NCI-H2107 (cell line): ENCODE results near the gene PLXNC1.

Experiments
- DNase-seq: peaks from one replicate; lab custom pipeline; 2025; lab: John Stamatoyannopoulos, UW

The PLXNC1 gene

DNA sequence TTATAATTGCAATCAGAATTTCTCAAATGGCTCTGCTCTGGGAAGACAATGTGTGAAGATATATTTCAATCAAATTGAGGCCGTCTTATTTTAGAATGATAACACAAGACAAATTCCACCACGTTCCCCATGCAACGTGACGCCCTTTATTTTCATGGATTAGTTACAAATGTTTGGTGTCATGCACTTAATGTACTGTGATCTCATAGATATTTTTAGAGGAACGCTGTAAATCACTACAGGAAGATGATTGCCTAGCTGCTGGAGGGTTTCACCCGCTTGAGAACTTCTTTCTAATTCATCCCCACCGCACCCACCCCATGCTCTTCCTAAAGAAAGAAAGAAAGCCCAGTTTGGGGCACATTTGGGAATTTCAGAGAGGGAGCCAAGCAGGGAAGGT, 117.2 kb downstream of the PLXNC1 start:
- DNase-seq, result no peak

DNA sequence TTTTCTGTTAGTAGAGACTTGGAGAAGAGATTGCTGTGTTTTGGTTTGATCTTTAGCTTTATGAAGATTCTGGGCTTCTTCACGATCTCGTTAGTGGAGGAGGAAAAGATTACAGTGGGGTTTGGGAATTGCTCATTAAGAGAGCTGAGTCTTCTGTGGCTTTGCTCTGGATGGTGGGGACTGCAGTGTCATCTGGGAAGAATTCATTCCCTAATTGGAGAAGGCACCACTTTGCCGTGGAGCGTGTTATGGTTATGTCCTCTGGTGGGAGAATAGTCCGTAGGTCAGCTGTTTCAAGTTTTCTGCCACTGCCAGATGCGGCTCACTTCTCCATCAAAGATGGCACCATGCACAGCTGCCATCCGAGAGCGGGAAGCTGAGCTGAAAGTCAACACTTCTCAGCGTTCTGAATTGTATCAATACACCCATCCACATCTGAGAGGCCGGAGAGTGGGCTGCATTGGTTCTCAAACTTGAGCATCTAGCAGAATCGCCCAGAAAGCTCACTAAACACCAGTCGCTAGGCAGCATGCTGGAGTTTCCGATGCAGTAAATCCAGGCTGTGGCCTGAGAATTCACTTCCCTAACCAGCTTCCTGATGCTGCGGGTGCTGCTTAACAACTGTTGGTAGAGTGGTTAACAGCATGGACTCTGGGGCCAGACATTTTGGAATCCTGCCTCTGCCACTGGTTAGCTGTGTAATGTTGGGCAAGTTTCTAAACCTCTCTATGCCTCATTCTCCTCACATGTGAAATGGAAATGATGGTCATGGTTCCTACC, 117.8 kb downstream of the PLXNC1 start:
- DNase-seq, result no peak

DNA sequence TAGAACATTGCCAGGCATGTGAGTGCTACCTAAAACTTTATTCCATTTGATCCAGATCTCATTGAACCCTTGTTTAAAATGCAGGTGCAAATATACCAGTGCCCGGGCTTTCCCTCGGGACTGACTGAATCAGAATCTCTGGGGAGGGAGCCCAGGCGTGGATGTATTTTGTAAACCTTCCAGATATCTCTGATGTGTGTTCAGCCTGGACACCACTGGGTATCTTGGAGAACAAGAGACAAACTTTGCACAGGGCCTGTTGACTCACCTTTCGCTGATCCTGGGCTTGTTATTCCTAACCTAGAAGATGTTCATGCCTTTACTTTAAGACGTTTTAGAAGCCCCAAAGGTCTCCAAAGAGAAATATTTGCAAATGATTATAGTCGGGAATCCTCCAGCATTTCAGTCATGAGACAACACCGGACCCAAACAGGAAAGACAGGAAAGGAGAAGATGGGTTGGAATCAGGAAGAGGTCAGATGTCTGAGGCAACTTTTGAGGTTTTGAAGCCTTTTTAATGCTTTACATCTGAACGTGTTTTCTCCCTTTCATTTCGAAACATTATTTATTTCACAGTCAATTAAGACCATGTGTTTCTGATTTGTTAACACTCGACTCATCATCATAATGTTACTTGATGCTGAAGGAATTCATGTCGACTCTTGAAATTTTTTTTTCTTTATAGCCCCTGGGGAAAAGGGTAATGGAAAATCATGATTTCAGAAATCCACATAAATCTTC, 118.6 kb downstream of the PLXNC1 start:
- no peak for DNase-seq

DNA sequence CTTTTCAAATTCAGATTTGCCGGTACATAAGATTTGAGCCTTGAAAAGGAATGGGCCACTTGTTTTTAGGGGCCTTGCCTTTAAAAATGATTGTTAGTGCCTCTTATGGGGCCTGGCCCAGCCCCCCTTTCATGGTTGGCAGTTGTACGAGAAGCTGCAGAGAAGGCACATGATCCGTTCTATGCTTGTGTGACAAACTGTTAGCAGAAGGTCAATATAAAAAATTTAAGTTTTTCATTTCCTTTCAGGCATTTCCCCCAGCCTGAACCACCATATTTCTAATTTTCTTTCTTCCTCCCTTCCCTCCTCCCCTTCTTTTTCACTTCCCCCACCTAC, 119.1 kb downstream of the PLXNC1 start:
- DNase-seq, result no peak

DNA sequence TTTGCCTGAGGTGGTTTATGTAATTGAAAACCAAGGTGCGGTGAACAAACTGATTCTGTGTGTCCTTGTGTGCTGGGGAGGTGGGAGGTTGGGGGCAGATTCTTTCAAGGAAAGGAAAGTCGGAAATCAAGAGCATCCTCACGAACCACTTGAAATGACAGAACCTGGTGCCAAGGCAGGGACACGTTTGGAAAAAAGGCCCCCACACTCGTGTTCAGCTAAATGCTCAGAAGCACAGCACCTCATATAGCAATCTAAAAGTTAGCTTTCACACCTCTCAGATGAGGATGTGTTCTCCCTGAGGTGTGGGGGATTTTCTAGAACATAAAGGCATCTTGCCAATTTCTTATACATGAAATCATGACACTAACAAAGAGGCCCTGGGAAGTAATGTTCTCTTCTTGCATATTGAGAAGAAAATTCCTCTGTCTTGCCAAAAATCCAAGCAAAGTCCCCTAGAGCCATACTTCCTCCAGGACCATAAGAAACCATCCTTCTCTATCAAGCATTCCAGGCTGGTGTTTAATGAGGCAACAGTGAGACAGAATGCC, 119.6 kb downstream of the PLXNC1 start:
- no peak for DNase-seq

DNA sequence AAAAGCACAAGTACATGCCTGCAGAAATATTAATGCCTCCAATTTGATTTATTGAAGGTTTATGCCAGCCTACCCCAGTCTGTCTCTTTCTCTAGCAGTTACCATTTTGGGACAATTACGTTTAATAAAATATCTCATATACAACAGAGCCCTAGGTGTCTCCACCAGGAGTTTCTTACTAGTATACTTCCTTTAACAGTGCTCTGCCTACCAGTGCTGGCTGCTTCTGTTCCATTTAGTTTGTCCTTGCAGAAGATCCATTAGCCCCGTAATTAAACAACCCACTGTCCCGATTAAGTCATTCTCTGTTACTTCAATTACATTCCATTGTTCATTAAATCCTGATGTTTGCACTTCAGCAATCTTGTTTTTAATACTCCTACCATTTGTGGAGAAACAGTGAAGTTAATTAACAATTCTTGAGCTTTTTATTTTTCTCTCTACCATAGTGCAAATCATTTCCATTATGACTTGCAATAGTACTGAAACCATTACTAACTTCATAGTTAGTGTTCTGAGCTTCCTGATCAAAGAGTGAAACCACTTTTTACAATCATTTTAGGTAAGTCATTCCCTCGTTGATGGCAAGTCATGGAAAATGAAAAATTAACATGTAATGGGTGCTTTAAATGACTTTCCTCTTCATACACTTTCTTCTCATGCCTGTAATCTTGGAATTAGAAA, 121.1 kb downstream of the PLXNC1 start:
- no peak for DNase-seq

DNA sequence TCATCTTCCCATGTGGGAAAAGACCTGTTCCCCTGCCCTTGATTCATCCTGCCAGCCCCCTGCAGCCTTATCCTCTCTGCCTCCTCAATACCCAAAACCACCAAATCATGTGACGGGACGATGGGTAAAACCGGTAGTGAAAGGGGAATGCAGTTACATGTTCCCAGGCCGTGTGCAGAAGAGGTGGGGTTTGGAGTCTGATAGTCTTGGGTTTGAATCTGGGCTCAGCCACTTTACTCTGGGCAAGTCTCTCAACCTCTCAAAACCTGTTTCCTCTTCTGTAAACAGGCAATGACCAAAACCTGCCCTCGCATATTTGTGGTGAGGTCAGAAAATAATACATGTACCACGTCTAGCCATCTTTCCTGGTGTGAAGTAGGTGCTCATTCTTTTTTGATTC, 123.0 kb downstream of the PLXNC1 start:
- no peak for DNase-seq

DNA sequence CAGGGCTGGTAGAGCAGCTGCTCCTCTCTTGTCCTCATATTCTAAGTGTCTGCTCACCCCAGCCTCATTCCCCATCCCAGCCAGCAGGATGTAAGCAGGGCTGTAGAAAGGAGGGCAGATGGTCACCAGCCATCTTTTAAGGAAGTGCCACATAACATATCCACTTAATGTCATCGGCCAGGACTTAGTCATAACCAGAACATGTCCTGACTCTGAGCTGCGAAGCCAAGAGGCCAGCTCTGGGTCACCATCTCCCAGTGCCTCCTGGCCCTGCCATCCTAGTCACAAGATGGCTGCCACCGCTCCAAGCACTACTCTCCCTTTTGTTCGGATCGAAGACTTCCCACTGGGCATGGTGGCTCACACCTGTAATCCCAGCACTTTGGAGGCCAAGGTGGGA, 123.9 kb downstream of the PLXNC1 start:
- DNase-seq, result no peak

DNA sequence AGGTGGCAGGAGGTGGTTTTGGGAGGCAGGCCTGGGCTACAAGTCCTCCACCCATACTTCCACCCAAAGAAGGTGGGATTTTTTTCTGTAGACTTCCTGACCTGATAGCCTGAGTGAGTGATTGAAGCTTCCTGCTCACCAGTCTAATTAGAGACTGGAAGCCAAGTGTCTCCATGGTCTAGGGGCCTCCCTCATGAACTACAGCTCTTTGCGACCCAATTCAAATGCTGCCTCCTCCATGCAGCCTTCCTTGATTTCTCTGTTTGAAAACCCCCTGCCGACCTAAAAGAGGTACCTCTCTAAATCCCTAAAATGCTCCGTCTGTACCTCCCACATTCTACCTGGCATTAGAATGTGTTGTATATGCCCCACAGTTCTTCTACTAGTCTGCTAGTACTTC, 124.9 kb downstream of the PLXNC1 start:
- no peak for DNase-seq

DNA sequence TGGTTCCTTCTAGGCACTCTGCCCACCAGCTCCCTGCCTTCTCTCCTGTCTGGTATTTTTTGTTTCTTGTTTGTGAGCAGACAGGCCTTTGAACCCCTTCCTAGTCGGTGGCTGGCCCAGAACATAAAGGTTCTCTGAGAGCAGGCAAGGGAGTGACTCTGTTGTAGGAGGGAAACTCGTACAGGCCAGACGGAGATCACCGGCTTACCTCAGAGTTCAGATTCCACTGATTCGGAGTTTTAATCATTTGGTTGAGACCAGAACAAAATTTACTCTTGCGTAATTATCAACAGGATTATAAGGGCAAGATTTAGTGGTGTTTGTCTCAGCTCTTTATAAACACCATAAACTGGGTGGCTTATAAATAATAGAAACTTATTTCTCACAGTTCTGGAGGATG, 128.3 kb downstream of the PLXNC1 start:
- DNase-seq, result no peak

DNA sequence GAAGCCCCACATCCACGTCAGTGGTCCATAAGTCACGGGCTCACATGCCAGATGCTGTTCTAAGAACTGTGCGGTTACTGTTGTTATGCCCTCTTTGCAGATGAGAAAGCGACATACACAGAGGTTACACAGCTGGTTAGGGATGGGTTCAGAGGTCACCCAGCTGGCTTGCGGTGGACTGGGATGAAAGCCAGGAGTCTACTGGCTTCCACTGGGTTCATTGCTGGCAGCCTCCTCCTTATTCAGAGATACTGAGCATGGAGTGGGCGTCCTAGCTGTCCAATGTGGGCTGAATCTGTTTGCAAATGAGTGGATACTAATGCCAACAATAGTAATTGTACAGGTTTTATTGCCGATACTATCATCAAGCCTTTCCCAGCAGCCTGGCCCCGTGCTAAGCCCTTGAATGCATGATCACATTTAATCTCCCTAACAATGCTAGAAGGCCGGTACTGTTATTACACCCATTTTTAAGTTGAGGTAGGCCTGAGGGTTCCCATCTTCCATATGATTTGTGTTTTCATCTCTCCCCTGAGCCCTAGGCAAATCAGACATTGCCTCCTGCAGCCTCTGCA, 129.1 kb downstream of the PLXNC1 start:
- no peak for DNase-seq

DNA sequence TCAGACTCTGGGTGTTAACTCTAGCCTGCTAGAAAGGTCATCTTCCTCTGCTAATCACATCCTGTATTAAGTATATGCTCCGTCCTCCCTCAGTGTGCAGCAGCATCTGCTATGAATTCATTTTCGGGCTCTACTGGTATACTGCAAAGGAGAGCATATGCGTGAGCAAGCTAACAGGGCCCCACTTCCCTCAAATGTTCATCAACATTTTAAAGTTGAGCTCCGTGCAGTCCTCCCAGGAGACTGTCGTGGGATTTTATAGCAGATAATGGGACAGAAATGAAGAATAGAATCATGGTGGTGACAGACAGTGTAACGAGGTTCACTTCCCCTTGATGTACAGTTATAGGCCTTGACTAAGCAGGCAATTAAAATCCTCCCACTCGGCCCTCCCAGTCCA, 131.7 kb downstream of the PLXNC1 start:
- DNase-seq, result no peak

DNA sequence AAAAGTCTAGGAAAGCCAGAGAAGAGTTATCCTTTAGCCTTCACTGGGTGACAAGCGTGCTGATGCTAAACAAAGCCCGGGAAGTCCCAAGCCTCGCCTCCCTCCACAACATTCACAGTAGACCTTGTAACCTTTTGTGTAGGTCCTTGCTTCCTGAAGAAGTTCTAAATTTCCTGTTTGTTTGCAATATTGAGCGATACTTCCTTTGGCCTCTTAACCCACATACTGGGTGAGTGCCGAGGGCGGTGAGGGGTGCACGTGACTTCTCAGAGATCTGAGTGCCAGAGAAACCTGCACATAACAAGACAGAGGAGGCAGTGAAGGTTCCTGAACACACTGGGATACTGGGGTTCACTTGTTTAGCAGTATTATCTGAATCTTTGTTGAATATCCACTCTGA, 134.3 kb downstream of the PLXNC1 start:
- no peak for DNase-seq

DNA sequence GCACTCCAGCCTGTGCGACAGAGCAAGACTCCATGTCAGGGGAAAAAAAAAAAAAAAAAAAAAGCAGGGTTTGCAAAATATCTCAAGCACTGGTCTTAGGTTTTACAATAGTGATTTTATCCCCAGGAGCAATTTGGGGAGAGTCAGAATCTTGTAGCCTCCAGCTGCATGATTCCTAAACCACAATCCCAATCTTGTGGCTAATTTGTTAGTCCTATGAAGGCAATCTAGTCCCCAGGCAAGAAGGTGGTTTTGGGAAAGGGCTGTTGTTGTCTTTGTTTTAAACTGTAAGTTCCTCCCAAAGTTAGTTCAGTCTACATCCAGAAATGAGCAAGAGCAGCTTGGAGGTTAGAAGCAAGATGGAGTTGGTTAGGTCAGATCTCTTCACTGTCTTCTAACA, 135.7 kb downstream of the PLXNC1 start:
- no peak for DNase-seq

DNA sequence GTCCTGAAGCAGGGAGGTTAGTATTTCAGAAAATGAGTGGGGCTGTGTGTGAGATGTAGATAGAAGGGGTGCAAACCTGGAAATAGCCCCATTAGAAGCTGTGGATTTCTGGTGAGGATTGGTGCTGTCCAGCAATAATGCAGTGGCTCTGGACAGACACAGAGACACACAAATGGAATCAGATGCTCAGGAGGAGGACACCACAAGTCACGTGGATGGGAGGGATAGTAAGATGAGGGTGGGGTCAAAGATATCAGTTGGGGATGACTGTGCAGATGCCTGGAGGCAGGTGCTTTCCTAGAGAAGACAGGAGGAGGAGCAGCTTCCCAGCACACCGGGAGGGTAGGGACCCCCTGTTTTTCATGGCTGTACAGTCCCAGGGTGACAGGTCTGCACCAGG, 136.5 kb downstream of the PLXNC1 start:
- DNase-seq, result no peak

DNA sequence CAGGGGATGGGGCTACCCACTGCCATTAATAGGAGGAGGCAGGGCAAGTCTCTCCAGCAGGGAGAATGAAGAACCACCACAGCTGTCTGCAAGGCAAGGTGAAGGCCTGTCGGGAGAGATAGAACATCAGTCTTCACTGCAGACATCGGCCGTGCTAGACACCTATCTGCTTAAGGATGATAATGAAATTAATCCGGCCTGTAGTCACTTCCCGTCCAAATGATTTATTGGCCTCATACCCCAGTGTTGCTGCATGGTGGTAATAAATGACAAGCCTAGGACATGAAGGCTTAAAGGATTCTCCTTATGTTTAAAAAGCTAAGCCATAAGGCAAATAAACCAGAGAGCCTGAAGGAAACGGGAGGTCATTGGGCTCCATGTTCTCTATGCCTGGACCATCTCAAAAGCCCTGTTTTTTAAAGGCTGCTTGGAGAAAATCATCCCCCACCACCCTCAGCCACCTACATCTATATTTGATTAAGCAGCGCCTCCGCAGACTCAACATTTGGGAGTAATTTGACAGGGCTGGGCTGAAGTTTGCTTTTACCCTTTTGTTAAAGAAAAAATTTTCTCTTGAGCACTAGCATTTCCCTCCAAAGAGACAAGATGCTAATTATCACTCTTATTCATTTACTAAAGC, 137.7 kb downstream of the PLXNC1 start:
- DNase-seq, result no peak

DNA sequence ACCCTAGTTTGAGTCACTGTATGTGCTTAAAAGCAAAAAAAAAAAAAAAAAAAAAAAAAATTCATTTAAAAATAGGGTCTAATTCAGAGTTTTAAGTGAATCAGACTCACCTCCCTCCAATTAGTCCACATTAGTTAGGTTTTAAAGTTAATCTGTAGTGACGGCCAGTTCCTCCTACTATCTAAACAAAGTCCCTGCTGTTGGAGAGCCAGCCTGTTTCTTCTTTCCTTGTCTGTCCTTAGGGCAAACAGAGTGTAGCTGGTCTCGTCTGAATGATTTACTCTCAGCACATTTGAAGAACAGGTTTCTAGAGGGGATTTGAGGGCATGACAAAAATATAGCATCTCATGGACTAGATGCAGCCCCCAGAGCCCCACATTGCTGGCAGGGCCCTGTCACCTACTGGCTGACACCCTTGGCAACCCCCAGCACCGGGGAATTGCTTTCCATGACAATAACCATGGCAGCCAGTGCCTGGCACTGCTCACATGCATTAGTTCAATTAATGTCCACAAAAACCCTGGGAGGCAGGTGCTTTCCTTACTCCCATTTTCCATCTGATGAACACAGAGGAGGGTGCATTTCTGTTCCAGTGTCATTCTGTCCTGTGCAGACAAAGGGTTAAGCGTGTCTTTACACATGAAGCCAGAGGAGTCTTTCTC, 138.3 kb downstream of the PLXNC1 start:
- no peak for DNase-seq

DNA sequence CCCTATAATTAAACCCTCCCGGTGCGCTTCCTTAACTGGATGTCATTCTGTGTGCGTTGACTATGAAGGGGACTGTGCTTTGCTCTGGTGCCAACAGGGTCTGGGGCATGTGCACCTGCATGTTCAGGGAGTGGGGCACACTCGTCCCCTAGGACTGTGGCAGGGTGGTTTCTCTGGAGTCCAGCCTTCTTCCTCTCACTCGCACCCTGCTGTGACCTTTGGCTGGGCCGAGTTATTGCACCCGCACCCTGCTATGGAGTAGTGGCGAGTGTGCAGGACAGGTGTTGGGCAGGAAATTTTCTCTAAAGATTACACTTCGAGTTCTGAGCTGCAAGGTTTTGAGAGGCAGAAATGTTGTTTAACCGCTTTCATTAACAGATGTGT, 138.9 kb downstream of the PLXNC1 start:
- no peak for DNase-seq

DNA sequence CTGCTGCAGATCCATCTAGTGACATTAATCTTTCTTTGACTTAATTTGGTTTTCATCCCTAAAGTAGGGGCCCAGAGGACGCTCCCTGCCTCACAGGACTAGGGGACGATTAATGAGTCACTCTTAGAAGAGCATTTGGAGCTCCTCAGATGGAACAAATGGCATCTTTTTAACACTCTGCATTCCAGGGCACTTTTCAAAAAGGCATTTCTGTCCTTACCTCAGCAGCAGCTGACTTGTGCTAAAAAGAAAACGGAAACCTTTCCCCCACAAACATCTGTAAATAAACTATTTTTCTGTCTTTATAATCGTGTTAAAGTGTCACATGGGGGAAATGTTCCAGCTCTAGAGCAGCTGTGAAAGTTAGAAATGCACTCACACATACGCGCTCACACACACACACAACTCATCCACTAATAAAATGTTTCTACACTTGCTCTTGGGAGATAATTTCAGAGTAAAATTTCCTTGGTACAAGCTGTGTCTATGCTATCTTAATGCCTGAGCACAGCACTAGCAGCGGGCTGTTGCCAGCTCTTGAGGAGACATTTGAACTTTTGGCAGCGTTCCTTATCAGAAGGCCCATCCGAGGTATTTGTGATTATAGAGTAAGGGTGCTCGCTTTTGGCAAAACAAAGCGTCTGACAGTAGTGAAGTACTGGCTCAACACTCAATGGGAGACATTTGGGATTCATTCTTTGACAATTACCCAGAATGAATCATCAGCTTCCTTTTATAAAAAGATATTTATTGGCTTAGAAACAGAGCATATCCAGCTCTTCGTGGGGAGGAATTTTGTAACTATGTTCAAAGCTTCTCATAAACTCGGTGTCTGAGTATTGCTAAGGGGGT, 141.3 kb downstream of the PLXNC1 start:
- DNase-seq, result no peak

DNA sequence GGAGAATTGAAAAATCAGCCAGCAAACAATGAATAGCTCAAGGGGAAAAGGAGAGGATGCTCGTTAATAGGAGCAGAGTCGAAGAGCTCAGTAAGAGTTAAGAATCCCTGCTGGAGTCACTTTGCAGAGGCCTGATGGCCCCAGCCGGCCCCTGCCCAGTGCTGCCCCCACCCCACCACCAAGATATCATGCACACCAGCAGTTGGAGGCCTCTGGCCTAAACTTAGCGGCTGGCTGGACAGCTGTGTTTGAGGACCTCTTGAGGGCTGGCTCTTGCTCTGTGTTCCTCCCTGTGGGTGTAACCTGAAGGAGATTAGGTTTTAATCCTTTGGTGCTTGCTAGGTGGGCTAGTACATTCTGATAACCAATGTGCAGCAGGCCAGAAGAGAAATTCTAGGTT, 142.0 kb downstream of the PLXNC1 start:
- no peak for DNase-seq
